H1 (cell line): Measurements from ENCODE around the gene MMP13. TPM values are rescaled to one million over a fixed set of nuclear protein-coding genes. Genes with fewer than 3 reads are reported as not detected.

ENCODE experiments used
- CTCF ChIA-PET: fragments of 300-600 bp; sonication (Branson Sonifier 250); formaldehyde crosslinking; loops from one replicate; lab custom pipeline; 2021; ENCODE audit not compliant: partially characterized antibody; lab: Charles Lee
- POLR2A ChIA-PET: fragments of 300-600 bp; sonication (Branson Sonifier 250); formaldehyde crosslinking; loops from one replicate; lab custom pipeline; 2021; ENCODE audit warnings: inconsistent platforms; ENCODE audit not compliant: partially characterized antibody; lab: Charles Lee
- DNase-seq, 2 experiments: peaks; one replicate each; pipeline versions ENCODE4 v3.0.0 to v3.0.0-alpha.2; 2010 to 2022; ENCODE audit warnings: low spot score in 2 of 2, low read depth in 1 of 2, mixed read lengths in 1 of 2
- FAIRE-seq: peaks from 2 replicates; lab custom pipeline; 2011; peaks lifted over from hg19 to GRCh38; lab: Jason Lieb, UNC
- H2AFZ ChIP-seq: 2 replicates; pipeline ENCODE4 v1.8.1; 2012; ENCODE audit warnings: low read length, inconsistent platforms
- H2AK5ac ChIP-seq: 2 replicates; pipeline ENCODE4 v1.6.1; 2013; ENCODE audit warnings: low read depth, low read length
- H2BK120ac ChIP-seq: replicated peaks from 2 replicates; pipeline ENCODE3; 2013; ENCODE audit warnings: low read depth, low read length, inconsistent platforms
- H2BK12ac ChIP-seq: 2 replicates; pipeline ENCODE4 v1.6.1; 2013; ENCODE audit warnings: low read depth, low read length
- H2BK15ac ChIP-seq: 2 replicates; pipeline ENCODE4 v1.6.1; 2013; ENCODE audit warnings: low read length
- H2BK20ac ChIP-seq: 2 replicates; pipeline ENCODE4 v1.6.1; 2013; ENCODE audit warnings: low read length
- H2BK5ac ChIP-seq: 2 replicates; pipeline ENCODE4 v1.6.1; 2013; ENCODE audit warnings: low read depth, low read length
- H3K14ac ChIP-seq: 2 replicates; pipeline ENCODE4 v1.6.1; 2013; ENCODE audit warnings: inconsistent platforms; ENCODE audit not compliant: insufficient read length
- H3K18ac ChIP-seq: 2 replicates; pipeline ENCODE4 v1.6.1; 2013; ENCODE audit warnings: low read length; ENCODE audit errors: extremely low read depth
- H3K23ac ChIP-seq: 2 replicates; pipeline ENCODE4 v1.6.1; 2013; ENCODE audit warnings: inconsistent platforms; ENCODE audit not compliant: insufficient read length
- H3K23me2 ChIP-seq: 2 replicates; pipeline ENCODE4 v1.6.1; 2013; ENCODE audit warnings: low read depth, low read length
- H3K27ac ChIP-seq: 2 replicates; pipeline ENCODE4 v1.6.1; 2011; ENCODE audit warnings: low read depth, low read length, inconsistent platforms
- H3K27me3 ChIP-seq, 4 experiments: replicated peaks in 1 of 4; 1 replicate in 1 of 4; 2 replicates in 3 of 4; pipeline versions ENCODE4 v1.6.1 to v1.8.1; 2011 to 2013; ENCODE audit warnings: low read length in 3 of 4, mild to moderate bottlenecking in 3 of 4, inconsistent platforms in 2 of 4, mixed read lengths in 2 of 4, moderate library complexity in 1 of 4; ENCODE audit not compliant: control insufficient read depth in 3 of 4, insufficient read depth in 3 of 4; ENCODE audit errors: extremely low read depth in 1 of 4
- H3K36me3 ChIP-seq, 4 experiments: 2 replicates each; pipeline versions ENCODE4 v1.6.1 to v1.8.1; 2011 to 2013; ENCODE audit warnings: mild to moderate bottlenecking in 4 of 4, low read length in 3 of 4, moderate library complexity in 2 of 4, control low read depth in 1 of 4, inconsistent platforms in 1 of 4; ENCODE audit not compliant: insufficient read depth in 4 of 4, control insufficient read depth in 2 of 4
- H3K4ac ChIP-seq: replicated peaks from 2 replicates; pipeline ENCODE3; 2013; ENCODE audit warnings: low read length, low read depth, mixed read lengths, inconsistent platforms; ENCODE audit not compliant: insufficient read length
- H3K4me1 ChIP-seq, 4 experiments: replicated peaks in 1 of 4; 1 replicate in 1 of 4; 2 replicates in 3 of 4; pipeline versions ENCODE4 v1.6.1 to v1.8.1; 2011 to 2013; ENCODE audit warnings: low read length in 3 of 4, inconsistent platforms in 2 of 4, mixed read lengths in 1 of 4; ENCODE audit not compliant: insufficient read depth in 4 of 4, control insufficient read depth in 3 of 4
- H3K4me2 ChIP-seq, 2 experiments: 2 replicates each; pipeline versions ENCODE4 v1.6.1 to v1.8.1; 2011 to 2013; ENCODE audit warnings: low read depth in 2 of 2, low read length in 2 of 2, control low read depth in 1 of 2, inconsistent platforms in 1 of 2, mild to moderate bottlenecking in 1 of 2; ENCODE audit not compliant: insufficient read depth in 1 of 2
- H3K4me3 ChIP-seq, 4 experiments: fragments of 200-600, 300-600 bp in 1 of 4; sonication (generic), shearing (Covaris generic), sonication (Bioruptor Twin) in 1 of 4; 2 replicates each; pipeline versions ENCODE4 v1.5.1 to v1.8.1; 2011 to 2016; ENCODE audit warnings: low read length in 4 of 4, low read depth in 3 of 4, control low read depth in 2 of 4, inconsistent platforms in 2 of 4, mild to moderate bottlenecking in 2 of 4, mixed read lengths in 1 of 4, moderate library complexity in 1 of 4; ENCODE audit not compliant: insufficient read depth in 2 of 4; ENCODE audit errors: extremely low read depth in 1 of 4
- H3K56ac ChIP-seq: replicated peaks from 2 replicates; pipeline ENCODE3; 2013; ENCODE audit warnings: low read depth, mild to moderate bottlenecking, mixed read lengths, low read length, inconsistent platforms; ENCODE audit not compliant: insufficient read length
- H3K79me1 ChIP-seq: 2 replicates; pipeline ENCODE4 v1.6.1; 2013; ENCODE audit warnings: low read depth, low read length, control low read depth
- H3K79me2 ChIP-seq, 2 experiments: 2 replicates each; pipeline versions ENCODE4 v1.6.1 to v1.8.1; 2012 to 2013; ENCODE audit warnings: low read length in 2 of 2, mild to moderate bottlenecking in 2 of 2, inconsistent platforms in 1 of 2; ENCODE audit not compliant: insufficient read depth in 2 of 2, control insufficient read depth in 1 of 2
- H3K9ac ChIP-seq, 4 experiments: replicated peaks in 1 of 4; 1 replicate in 1 of 4; 2 replicates in 3 of 4; pipeline versions ENCODE4 v1.6.1 to v1.8.1; 2011 to 2013; ENCODE audit warnings: low read depth in 3 of 4, low read length in 3 of 4, control low read depth in 2 of 4, mild to moderate bottlenecking in 2 of 4, moderate library complexity in 2 of 4, inconsistent platforms in 1 of 4; ENCODE audit errors: extremely low read depth in 1 of 4
- H3K9me3 ChIP-seq, 2 experiments: 2 replicates each; pipeline versions ENCODE4 v1.6.1 to v1.8.1; 2012 to 2013; ENCODE audit warnings: mild to moderate bottlenecking in 2 of 2, moderate library complexity in 2 of 2, control low read depth in 1 of 2, inconsistent platforms in 1 of 2, low read depth in 1 of 2, low read length in 1 of 2, mixed read lengths in 1 of 2; ENCODE audit not compliant: insufficient read depth in 2 of 2
- H4K20me1 ChIP-seq, 2 experiments: replicated peaks in 1 of 2; 2 replicates each; pipeline versions ENCODE3 to v1.8.1; 2011 to 2013; ENCODE audit warnings: inconsistent platforms in 2 of 2, low read length in 2 of 2, mild to moderate bottlenecking in 1 of 2; ENCODE audit not compliant: insufficient read depth in 2 of 2, control insufficient read depth in 1 of 2
- H4K5ac ChIP-seq: 2 replicates; pipeline ENCODE4 v1.6.1; 2013; ENCODE audit warnings: low read length, low read depth, mixed read lengths, inconsistent platforms; ENCODE audit not compliant: insufficient read length
- H4K8ac ChIP-seq: 2 replicates; pipeline ENCODE4 v1.8.0; 2013; ENCODE audit warnings: mild to moderate bottlenecking, moderate library complexity, low read length, inconsistent platforms; ENCODE audit not compliant: insufficient read depth; ENCODE audit errors: extremely low read depth
- H4K91ac ChIP-seq: replicated peaks from 2 replicates; pipeline ENCODE3; 2013; ENCODE audit warnings: low read length, mixed read lengths, inconsistent platforms; ENCODE audit not compliant: insufficient read length
- polyA plus RNA-seq, 7 experiments: library from polyadenylated mRNA; depleted of rRNA in 3 of 7; stranded (reverse) in 5 of 7; unstranded in 2 of 7; fragments of >200 nt in 5 of 7; fragments of 200-250 nt in 2 of 7; gene quantifications; 1 replicate in 5 of 7; 2 replicates in 1 of 7; 4 replicates in 1 of 7; pipeline versions ENCODE4 v1.2.1 to v1.2.3, GENCODE V29; 2011 to 2013; ENCODE audit warnings: missing spikeins in 2 of 7, mixed read lengths in 2 of 7
- total RNA-seq: library from RNA; stranded (reverse); fragmentation: NEBNext Ultra II Directional; extraction: Animal tissue kit (Norgen Biotek cat#: 25700); gene quantifications from 2 replicates; pipeline ENCODE4 v1.2.1, GENCODE V29; 2021
- TF ChIP-seq, protein P1 (sequence below): IDR thresholded peaks from 2 replicates; pipeline ENCODE4 v1.6.1; 2012; ENCODE audit warnings: inconsistent platforms

The MMP13 gene
- total and polyA plus RNA-seq, 2 of the 8 experiments (the other 6 are each of a cell fraction or from before 2014, with no cell fraction given), result not detected

DNA sequence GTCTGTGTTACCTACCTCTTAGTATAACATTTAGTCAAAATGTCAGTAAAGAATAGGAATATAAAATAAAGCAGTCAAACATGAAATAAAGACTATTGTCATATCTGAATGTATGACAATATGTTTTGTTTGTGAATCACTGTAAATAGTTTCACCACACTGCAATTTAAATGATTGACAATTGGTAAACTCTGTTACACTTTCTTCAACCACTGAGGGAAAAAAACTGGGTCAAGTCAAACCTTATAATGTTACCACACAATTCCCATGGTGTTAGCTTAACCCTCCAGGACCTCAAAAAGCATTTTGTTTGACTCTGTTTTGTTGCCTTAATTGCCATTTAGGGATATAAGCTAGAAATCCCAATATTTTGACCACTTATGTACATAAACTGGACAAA is 10.5 kb upstream of the MMP13 start:
- H3K4me1 ChIP-seq, result no peaks in the 10 kb centered on the region
- H3K27me3 ChIP-seq, result no peaks in the 10 kb centered on the region
- no peak overlapping the region for H2BK120ac ChIP-seq
- no peak overlapping the region for H3K4me3 ChIP-seq
- no peak overlapping the region for H3K14ac ChIP-seq
- no peak overlapping the region for H2BK12ac ChIP-seq
- CTCF ChIA-PET, result interaction anchor here (0.7 to 2.1 kb wide), 2 partner anchors 20 to 54 kb away, joined by 3 to 7 read pairs; no protein-coding TSS in a partner anchor
- no peak overlapping the region; the same call in 1 of the 2 replicates for H2AFZ ChIP-seq
- POLR2A ChIA-PET, result no interaction called here
- no peak overlapping the region for H2BK15ac ChIP-seq
- H3K79me1 ChIP-seq, result no peaks in the 10 kb centered on the region
- no peak overlapping the region for H3K18ac ChIP-seq
- H3K27ac ChIP-seq, result no peak overlapping the region
- FAIRE-seq (no peak), DNase-seq (no peak)
- H3K23me2 ChIP-seq, result no peaks in the 10 kb centered on the region
- no peaks in the 10 kb centered on the region for H3K9me3 ChIP-seq
- no peak overlapping the region for H4K8ac ChIP-seq
- H3K4ac ChIP-seq, result no peak overlapping the region
- no peak overlapping the region for H2BK5ac ChIP-seq
- H4K5ac ChIP-seq, result no peak overlapping the region
- H2BK20ac ChIP-seq, result no peak overlapping the region
- H2AK5ac ChIP-seq, result no peak overlapping the region
- H3K23ac ChIP-seq, result no peak overlapping the region
- H4K91ac ChIP-seq, result no peak overlapping the region
- H3K36me3 ChIP-seq, result no peaks in the 10 kb centered on the region
- H4K20me1 ChIP-seq, result no peaks in the 10 kb centered on the region
- H3K56ac ChIP-seq, result no peak overlapping the region
- H3K4me2 ChIP-seq, result no peak overlapping the region
- no peaks in the 10 kb centered on the region for H3K79me2 ChIP-seq
- no peak overlapping the region for H3K9ac ChIP-seq
- TF ChIP-seq, protein P1, sequence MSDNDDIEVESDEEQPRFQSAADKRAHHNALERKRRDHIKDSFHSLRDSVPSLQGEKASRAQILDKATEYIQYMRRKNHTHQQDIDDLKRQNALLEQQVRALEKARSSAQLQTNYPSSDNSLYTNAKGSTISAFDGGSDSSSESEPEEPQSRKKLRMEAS, result no peak
